HG03457 (cell line): ENCODE results near the gene TIMM50.

Source experiments
- ATAC-seq: cut with Tn5 transposase; IDR thresholded peaks from one replicate; pipeline ENCODE4 v1.9.1; 2021; ENCODE audit warnings: moderate number of reproducible peaks; ENCODE audit not compliant: unreplicated experiment

Gene TIMM50

GRCh38 chr19:39525205-39525604 lies 44.6 kb downstream of the TIMM50 start:
- ATAC-seq = no peak

DNA sequence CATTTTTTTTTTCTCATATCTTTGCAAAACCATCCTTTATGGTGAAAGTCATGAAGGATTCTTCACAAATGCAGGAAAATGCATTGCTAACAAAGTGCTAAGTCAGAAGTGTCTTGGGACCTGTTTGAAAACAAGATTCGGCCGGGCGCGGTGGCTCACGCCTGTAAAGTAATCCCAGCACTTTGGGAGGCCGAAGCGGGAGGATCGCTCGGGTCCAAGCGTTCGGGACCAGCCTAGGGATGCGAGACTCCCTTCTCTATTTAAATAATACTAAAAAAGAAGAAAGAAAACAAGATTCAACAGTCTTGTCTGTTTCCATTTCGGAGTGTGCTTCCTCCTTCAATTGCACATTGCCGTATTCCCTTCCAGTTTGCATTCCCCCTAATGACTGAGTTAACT lies 51.2 kb downstream of the TIMM50 start:
- ATAC-seq = no peak

DNA sequence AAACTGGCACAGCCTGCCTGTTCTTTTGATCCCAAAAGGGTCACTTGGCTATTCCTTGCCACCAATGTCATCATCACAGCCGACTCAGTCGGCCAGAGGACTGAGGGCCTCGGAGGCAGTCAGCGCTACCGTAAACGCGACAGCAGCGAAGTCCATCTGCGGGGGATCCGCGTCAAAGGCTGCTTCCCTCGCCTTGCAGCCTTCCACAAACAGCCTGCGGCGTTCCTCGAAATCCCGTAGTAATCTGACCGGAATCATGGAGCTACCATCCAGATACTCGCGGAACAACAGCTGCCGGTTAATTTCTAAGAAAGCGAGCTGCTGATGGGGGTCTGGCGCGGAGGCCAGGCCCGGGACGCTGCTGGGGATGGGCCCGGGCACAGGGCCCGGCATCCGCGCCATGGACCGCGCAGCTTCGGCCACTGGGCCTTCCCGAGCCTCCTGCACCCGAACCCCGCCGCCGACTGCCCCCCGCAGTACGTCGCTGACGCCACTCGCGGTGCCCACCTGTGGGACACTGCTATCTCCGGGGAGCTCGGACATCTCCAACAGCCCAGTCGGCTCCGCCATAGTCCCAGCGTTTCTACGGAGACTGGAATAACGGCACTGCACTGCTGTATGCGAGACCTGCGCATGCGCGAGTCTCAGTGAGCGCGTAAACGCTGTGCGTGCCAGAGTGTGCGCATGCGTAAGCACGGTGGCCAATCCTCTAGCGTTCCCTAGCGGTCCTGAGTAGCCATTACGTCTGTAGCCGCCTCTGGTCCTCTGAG lies 51.8 kb downstream of the TIMM50 start, which contains the start of gene EID2B:
Gene EID2B (minus strand): TSS at position 620 of the 770 bp plus-strand sequence. CDS start 50 bp downstream, at position 570.
- peak; percentile 67 for ATAC-seq

- no peak for ATAC-seq
These were observed 52.4 kb downstream of the TIMM50 start for GRCh38 chr19:39533003-39533512.

GRCh38 chr19:39533791-39534190 lies 53.2 kb downstream of the TIMM50 start:
- ATAC-seq = no peak

DNA sequence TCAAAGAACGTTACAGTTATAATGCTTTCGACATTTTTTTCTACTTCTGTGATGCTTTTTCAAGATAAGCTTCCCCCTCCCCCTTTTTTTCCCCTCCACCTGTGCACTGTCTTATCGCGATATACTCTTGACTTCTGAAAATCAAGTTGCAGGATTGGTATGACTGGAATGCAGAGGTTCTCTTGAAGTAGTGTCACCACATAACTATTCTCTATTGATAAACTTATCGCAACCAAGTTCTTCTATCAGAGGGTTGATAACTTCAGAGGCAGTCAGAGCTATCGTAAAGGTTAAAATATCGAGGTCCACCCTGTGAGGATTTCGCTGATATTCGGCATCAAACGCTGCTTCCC lies 58.5 kb downstream of the TIMM50 start:
- no peak for ATAC-seq

DNA sequence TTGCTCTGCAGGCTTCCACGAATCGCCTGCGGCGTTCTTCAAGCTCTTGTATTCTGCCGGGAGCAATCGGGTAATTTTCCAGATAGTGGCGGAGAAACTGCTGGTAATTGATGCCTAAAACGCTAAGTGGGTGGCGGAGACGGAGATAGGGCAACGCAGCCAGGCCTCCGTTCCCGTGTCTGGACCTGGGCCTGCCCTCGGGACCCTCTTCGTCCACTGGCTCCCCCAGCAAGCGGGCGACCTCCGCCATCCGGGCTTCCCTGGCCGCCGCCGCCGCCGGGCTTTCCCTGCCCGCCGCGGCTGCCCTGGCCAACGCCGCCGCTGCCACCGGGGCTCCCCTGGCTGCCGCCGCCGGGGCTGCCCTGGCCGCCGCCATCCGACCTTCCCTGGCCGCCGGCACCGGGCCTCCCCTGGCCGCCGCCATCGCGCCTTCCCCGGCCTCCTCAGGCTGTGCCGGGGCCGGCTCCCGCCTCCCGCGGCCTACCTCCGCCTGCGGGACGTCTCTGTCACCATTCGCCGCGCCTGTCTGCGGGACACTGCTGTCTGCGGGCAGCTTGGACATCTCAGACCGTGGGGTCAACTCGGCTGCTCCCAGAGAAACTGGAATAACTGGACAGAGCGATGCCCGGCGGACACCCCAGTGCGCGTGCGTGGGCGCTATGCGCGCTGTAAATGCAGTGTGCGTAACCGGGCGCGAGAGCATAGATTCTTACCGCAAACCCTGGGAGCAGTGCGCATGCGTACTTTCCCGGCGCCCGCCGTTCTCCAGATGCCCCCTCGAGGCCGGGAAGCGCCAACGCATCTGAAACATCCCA lies 59.1 kb downstream of the TIMM50 start, which contains the start of gene EID2:
Gene EID2 (minus strand): TSS at position 644 of the 815 bp plus-strand sequence. CDS start 82 bp downstream, at position 562.
- peak; percentile 69 for ATAC-seq

- ATAC-seq = no peak
These were observed 59.7 kb downstream of the TIMM50 start for GRCh38 chr19:39540333-39540673.
